ENCODE data around the gene SP140.
"Not testable (repeated sequence)": the region's sequence is repeated elsewhere in the genome, so short reads cannot be mapped to it uniquely, and the experiment has no call there.

SP140 gene

DNA sequence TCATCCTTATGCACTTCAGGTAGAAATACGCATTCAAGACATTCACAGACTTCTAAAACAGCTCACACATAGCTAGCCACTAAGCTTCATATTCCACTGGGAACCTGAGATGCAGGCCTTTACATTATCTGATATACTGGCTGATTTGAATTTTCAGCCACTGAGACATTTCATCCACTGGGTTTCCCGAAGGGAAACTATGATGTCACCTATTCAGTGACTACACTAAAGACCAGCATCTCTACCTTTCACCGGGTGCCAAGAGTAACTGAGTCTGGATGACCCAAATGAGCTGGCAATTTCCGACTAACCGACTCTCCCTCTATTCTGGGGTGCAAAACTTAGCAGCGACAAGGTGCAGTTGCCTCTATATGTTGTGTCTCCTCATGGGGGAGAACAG is 69.7 kb downstream of the SP140 start:
- no peak for DNase-seq

- no peak for DNase-seq
Observed at GRCh38 chr2:230296917-230297316, 71.4 kb downstream of the SP140 start.

- no peak for DNase-seq
Observed at GRCh38 chr2:230299618-230300017, 74.1 kb downstream of the SP140 start.

DNA sequence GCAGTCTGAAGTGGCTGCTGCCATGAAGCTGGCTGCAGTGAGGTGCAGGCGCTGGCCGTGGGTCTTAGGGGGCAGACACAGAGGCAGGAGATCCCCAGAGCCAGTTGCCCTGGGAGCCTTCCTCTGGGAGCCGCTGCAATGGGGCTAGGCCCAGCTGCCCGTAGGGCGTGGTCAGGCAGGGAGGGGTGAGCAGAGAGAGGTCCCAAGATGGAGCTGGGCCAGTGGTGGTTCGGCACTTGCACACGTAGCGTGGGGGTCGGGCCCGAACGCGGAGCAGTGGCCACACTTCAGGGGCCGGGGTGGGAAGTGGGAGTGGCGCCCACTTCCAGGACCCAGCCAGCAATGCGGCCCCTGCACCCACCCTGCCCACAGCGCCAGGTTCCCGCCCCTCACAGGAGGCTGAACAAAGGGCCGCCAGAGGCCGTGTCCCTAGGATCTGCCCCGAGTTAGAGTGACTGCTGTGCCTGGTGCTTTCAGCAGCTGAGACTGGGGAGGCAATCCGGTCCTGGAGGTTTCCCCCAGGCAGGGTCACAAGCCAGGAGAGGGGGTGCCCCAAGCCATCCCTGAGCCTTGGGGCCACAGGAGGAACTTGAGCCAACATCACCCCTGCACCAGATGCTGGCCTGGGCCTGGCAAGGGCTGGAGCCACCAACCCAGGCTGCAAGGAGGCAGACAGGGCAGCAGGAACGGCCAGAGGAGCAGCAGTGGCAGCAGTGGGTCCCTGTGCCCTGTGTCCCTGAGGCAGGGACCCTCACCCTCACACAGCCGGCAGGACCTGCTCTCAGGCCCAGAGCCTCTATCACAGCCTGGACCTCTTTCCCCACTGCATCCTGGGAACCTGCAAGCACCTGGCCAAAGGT is 80.1 kb downstream of the SP140 start:
- no peak for DNase-seq

- no peak for DNase-seq
Observed at GRCh38 chr2:230306474-230306873, 80.9 kb downstream of the SP140 start.

DNA sequence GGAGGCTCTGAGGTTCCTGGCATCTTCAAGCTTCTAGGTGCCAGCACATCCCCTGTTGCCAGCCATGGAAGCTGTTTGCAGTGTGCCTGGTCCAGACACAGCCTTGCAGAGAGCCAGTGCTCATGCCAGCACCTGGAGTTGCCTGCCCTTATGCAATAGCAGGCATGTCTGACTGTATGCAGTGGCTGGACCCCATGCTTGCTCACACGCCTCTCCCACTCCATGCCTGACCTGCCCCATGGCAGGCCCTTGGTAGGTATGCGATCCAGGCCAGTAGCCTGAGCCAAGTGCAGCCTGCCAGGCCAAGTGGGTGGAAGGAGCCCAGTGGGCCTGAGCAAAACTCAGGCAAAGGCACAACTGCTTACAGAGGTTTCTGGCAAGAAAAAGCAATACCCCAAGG is 81.9 kb downstream of the SP140 start:
- DNase-seq = no peak

DNA sequence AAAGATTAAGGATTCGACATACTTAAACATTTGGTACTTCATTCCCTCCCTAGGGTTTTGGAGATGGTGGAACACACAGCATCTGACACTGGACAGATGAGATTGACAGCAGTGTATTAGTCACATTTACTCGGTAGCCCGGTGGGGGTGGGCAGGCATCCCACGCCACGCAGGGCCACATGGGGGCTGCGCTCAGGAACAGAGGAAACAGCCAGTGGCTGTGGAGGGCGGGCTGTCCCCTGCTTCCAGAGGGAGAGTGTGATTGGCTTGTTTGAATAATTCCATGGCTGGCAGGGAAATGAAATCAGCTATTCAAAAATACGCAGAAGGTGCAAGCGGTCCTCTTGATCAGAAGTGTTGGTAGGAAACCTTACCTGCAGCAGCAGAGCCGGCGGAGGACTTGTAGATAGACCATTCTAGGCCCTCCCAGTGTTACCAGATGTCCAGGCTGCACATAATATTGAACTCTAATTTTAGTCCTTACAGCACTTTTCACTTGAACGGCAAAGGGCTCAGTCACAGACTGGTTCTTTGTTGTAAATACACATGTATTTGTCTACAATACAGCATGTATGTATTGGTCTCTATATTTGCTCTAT is 83.0 kb downstream of the SP140 start:
- no peak for DNase-seq

GRCh38 chr2:230310792-230311191 is 85.3 kb downstream of the SP140 start:
- DNase-seq = not testable (repeated sequence)

- not testable (repeated sequence) for DNase-seq
Observed at GRCh38 chr2:230311634-230312033, 86.1 kb downstream of the SP140 start.

DNA sequence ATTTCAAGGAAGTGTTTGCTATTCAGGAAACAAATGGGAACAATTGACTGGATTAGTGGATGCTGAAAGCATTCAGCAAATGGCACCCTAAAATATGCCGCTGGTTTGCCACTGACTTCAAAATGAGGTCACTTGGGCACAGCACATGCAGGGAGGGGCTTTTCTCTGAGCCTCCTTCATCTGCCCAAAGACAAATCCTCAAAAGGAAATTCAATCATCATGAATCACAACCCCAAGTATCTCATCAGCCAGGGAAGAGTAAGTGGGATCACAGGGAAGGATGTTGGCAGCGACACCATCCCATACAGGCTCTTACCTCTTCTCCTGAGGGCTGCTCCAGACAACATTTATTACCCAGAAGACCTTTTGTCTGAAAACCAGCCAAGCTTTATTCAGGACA is 87.1 kb downstream of the SP140 start:
- DNase-seq = no peak

GRCh38 chr2:230317366-230317765 is 91.8 kb downstream of the SP140 start:
- DNase-seq = no peak

- DNase-seq = no peak
Observed at GRCh38 chr2:230318190-230319121, 92.9 kb downstream of the SP140 start.

- DNase-seq = no peak
Observed at GRCh38 chr2:230319211-230319862, 93.8 kb downstream of the SP140 start.

DNA sequence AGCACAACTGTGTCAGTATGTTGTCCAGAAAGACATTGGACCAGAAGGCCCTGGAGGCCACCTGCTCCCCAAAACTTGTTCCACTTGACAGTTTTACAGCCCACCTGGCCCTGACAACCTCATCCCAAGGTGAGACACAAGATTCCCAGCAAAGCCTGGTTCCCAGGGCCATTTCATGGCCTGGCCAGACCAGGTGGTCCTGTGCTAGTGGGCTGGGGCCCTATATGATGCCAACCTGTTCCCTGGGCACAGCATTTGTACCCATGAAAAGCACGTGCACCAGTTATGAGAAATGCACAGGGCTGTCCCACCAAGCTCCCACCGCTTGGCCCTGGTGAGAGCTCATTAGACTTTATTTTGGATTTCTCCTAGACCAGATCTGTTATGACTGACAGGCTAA is 95.5 kb downstream of the SP140 start:
- no peak for DNase-seq

DNA sequence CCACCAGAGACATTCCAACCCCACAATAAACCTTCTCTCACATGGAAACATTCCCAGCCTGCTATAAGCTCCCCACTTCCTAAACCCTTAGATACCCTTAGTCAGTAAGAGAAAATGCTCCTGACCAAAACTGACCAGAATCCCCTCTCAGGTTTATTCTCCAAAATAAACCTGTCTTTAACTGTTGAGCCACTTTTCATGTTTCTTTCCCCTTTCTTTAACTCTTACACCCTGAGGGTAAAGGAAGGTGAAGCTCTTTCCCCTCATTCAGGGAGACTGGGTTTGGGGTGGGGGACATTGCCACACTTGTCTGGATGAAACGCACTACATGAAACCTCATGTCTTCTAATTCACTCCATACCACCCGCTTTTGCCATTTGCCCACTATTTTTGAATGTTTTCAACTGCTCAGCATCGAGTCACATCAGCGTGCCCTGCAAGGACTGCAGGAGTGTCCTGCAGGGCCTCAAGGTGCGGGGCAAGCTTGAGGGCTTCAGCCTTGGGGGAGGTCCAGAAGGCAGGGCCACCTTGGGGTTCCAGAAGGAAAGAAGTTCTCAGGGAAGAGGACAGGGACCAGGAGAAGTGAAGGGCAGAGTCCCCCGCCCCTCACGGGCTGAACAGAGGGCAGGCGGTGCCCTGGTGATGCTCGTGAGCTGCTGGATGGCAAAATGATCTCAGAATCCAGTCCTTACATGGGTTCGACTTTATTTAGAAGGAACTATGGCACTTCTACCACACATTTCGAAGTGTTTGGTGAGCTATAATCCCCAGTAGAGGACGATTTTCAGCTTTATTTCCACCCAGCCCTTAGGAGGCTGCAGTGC is 97.2 kb downstream of the SP140 start:
- no peak for DNase-seq

- no peak for DNase-seq
Observed at GRCh38 chr2:230323385-230324106, 98.0 kb downstream of the SP140 start.

GRCh38 chr2:230324503-230324902 is 99.0 kb downstream of the SP140 start:
- DNase-seq = no peak

DNA sequence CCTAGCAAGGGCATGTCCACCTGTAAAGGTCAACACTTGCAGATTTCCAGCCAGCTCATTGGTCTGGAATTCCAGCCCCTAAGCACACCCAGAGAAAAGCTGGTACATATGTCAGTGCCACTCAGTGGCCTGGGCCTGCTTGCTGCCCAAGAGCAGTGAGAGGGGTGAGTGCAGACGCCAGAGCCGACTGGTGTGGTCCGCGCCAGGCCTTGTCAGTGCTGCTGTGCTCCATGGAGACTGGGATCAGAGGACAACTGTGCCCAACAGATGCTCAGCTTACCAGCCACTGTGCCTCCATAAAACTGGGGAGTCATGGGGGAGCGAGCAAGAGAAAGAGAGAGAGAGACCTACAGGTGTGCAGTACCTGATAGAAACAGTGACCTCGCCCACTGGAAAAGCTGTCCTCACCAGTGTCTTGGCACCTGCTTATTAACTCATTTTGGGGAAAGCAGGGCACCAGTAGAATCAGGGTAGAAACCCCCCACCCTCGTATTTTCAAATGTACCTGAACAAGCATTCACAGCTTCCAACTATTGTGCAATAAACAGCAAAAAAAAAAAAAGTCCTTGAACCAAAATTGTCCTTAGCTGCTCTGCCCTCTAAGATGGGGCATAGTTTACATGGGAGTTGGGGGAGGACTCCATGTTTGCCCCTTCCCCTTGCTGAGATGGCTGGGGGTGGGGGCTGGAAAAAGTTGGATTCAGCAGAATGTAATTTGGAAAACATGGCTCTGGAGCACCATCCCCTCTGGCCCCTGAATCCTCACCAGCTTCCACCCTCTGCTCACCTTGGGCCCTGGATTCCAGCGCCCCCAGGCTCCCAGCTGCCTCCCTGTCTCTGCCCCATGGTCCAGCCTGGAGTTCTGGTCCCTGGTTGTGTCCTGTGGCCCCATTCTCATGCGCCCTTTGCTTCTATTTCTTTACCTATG is 100.0 kb downstream of the SP140 start:
- no peak for DNase-seq

DNA sequence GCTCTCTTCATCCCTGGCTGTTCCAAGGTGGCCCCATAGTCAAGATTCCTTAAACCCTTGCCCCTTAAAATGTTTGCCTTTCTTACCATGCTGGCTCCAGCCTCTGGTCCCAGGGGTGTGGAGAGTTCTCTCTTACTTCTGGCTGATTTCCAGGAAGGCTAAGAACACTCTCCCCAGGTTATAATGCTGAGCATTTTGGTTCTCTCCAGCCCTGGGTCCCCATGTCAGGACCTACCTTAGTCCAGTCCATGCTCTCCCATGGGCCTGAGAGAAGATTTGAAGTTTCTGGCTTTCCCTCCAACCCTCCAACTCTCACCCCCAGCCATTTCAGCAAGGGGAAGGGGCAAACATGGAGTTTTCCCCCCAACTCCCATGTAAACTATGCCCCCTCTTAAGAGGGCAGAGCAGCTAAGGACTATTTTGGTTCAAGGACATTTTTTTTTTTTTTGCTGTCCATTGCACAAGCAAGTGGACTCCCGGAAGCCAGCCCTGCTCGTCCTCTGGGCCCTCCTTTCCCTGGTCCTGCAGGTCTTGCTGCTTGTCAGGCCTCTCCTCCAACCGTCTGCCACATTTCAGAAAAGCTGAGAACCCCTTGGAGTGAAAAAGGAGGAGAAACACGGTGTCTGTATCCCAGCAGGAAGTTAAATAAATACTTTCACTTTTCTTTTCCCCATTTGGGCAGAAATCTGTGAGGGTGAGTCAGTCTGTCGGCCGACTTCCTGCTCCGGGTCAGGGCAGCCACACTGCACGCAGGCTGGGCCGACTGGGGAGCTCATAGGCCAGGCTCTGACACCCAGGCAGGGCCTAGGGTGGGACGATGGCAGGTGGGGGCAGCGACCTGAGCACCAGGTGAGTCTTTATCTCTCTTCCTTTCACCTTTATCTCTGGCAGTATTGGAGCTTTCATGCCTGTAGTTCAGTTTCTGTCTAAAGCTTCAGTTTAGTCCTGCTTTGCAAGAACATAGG is 101.2 kb downstream of the SP140 start, which contains the start of gene SP140L:
SP140L (plus strand) TSS at position 741 of the 965 bp plus-strand sequence; CDS start at position 818, 77 bp downstream.
- no peak for DNase-seq

Data from NCI-H748 treated with DMSO at 0.1 percent for 48 hours (cell line).